GM18867 (cell line): Measurements from ENCODE around the gene GSG1L2.
"Not testable (repeated sequence)": the region's sequence is repeated elsewhere in the genome, so short reads cannot be mapped to it uniquely, and the experiment has no call there.

Source experiments
- ATAC-seq: cut with Tn5 transposase; IDR thresholded peaks from one replicate; pipeline ENCODE4 v1.9.1; 2021; ENCODE audit warnings: mild to moderate bottlenecking, moderate library complexity; ENCODE audit not compliant: unreplicated experiment

Gene GSG1L2

GRCh38 chr17:9790889-9791876, 30.7 kb downstream of the GSG1L2 start, which contains the start of gene DHRS7C:
Gene DHRS7C, minus strand, starts transcription at chr17:9791592. Its CDS starts 308 bp downstream, at chr17:9791284.
- no peak for ATAC-seq

- no peak for ATAC-seq
These were observed 31.6 kb downstream of the GSG1L2 start for GRCh38 chr17:9790316-9790715.

- ATAC-seq = no peak
These were observed 33.3 kb downstream of the GSG1L2 start for GRCh38 chr17:9788601-9789000.

GRCh38 chr17:9784544-9784943, 37.3 kb downstream of the GSG1L2 start:
- ATAC-seq = no peak

- not testable (repeated sequence) for ATAC-seq
These were observed 38.4 kb downstream of the GSG1L2 start for GRCh38 chr17:9783465-9783864.

GRCh38 chr17:9783050-9783449, 38.8 kb downstream of the GSG1L2 start:
- no peak for ATAC-seq

- ATAC-seq = no peak
These were observed 41.3 kb downstream of the GSG1L2 start for GRCh38 chr17:9780552-9780951.

GRCh38 chr17:9776911-9777310, 45.0 kb downstream of the GSG1L2 start:
- no peak for ATAC-seq

GRCh38 chr17:9772658-9773057, 49.2 kb downstream of the GSG1L2 start:
- no peak for ATAC-seq

- ATAC-seq = no peak
These were observed 50.4 kb downstream of the GSG1L2 start for GRCh38 chr17:9771465-9771864.

GRCh38 chr17:9769036-9769695, 52.7 kb downstream of the GSG1L2 start:
- ATAC-seq = no peak

- ATAC-seq = no peak
These were observed 53.4 kb downstream of the GSG1L2 start for GRCh38 chr17:9768381-9768934.

- ATAC-seq = no peak
These were observed 54.4 kb downstream of the GSG1L2 start for GRCh38 chr17:9767432-9767991.

GRCh38 chr17:9766970-9767369, 54.9 kb downstream of the GSG1L2 start:
- ATAC-seq = no peak

- ATAC-seq = no peak
These were observed 56.6 kb downstream of the GSG1L2 start for GRCh38 chr17:9765322-9765721.

GRCh38 chr17:9763643-9764042, 58.2 kb downstream of the GSG1L2 start:
- ATAC-seq = no peak

GRCh38 chr17:9760266-9760665, 61.6 kb downstream of the GSG1L2 start:
- ATAC-seq = no peak

- ATAC-seq = no peak
These were observed 66.8 kb downstream of the GSG1L2 start for GRCh38 chr17:9755083-9755482.
